Stimulated activated CD8-positive, alpha-beta memory T cell treated with anti-CD3 and anti-CD28 coated beads, Interleukin-2, amount 100 ng/mL, for 48 hours (primary cell): ENCODE measurements around the gene NDOR1.

ENCODE experiments used
- DNase-seq, 2 donors: peaks; one replicate each; pipeline ENCODE4 v3.0.0-alpha.2; 2020; ENCODE audit warnings: low read depth in 2 of 2

The NDOR1 gene

DNA sequence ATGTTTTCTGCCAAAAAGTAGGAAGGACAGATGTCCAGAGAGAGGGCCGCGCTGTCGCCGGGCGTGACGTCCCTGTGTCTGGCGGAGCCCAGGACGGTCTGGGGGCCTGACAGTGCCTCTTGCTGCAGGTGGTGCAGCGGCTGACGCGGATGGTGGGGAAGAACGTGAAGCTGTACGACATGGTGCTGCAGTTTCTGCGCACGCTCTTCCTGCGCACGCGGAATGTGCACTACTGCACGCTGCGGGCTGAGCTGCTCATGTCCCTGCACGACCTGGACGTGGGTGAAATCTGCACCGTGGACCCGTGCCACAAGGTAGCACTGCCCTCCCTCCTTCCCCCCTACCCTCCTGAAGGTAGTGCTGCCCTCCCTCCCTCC, 57.4 kb downstream of the NDOR1 start:
- DNase-seq, result no peak

DNA sequence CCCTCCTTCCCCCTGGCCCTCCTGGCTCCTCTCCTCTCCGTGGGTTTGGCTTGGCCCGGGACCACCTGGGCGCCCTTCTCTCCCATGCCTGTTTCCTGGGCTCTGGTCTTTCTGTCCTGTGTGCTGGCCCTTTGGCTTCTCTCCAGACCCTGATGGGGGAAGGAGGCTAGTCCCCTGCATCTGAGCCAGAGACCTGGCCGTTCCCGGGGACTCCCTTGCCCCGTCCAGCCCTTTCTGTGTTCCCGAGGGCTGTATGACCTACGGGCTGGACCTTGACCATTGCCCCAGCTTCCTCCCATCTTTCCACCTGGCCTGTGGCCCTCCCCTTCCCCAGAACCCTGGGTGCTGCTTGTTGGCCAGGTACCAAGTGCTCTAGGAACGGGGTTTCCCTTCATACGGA, 58.0 kb downstream of the NDOR1 start:
- DNase-seq, result no peak

DNA sequence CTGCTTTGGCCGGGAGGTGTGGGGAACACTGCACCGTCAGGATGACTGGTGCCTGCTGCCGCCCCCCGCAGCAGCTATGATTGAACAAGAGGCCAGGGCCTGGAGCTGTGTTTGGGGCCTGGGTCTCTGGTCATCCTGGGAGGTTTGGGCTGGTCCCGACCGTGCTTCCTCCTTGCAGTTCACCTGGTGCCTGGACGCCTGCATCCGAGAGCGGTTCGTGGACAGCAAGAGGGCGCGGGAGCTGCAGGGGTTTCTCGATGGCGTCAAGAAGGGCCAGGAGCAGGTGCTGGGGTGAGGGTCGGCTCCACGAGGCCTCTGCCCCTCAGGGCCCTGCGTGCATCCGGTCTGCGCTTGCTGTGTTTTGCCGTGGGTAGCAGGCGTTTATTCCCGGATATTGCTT, 58.6 kb downstream of the NDOR1 start:
- DNase-seq, result no peak

DNA sequence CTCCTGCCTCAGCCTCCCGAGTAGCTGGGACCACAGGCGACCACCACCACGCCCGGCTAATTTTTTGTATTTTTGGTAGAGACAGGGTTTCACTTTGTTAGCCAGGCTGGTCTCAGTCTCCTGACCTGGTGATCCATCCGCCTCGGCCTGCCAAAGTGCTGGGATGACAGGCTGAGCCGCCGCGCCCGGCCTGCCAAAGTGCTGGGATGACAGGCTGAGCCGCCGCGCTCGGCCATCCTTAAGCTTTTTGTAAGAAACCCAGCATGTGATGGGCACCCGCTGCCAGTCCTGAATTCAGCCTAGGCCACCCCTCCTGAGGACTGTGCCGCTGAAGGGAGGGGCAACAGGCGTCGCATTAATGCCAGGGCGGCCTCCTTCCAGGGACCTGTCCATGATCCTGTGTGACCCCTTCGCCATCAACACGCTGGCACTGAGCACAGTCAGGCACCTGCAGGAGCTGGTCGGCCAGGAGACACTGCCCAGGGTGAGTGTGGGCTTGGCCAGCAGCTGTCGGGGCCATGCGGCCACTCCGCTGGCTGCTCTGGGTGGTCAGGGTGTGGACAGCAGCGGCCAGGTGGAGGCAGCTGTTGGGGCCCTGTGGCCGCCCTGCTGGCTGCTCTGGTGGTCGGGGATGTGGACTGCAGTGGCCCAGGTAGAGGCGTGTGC, 60.1 kb downstream of the NDOR1 start:
- no peak for DNase-seq

DNA sequence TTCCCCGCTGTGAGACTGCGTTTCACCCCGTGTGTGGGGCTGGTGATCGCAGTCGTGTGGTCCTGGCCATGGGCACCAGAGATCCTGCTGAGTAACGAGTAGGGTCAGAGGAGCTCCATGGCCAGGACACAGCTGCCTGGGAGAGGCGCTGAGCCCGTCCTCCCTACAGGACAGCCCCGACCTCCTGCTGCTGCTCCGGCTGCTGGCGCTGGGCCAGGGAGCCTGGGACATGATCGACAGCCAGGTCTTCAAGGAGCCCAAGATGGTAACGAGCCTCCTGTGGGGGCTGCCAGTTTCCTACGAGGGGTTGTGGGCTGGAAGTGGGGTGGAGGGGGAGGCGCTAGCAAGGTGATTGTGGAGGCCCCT, 60.6 kb downstream of the NDOR1 start:
- DNase-seq, result no peak
